Measurements from ENCODE around the gene KCNA3.

GRCh38 chr1:110645211-110645610 lies 29.5 kb downstream of the KCNA3 start:
- TF ChIP-seq CTCF (IDR thresholded peaks at IDR 0.05; ENCODE audit: poor library complexity), result no peak
- no peak for TF ChIP-seq EZH2 (IDR thresholded peaks at IDR 0.05; ENCODE audit: borderline replicate concordance)

All from hepatocyte (in vitro differentiated cells).